GM19328 (cell line): ENCODE measurements around the gene TMEM87A.

ENCODE experiments used
- ATAC-seq: cut with Tn5 transposase; IDR thresholded peaks from one replicate; pipeline ENCODE4 v1.9.1; 2021; ENCODE audit warnings: mild to moderate bottlenecking, moderate library complexity; ENCODE audit not compliant: unreplicated experiment

The TMEM87A gene

DNA sequence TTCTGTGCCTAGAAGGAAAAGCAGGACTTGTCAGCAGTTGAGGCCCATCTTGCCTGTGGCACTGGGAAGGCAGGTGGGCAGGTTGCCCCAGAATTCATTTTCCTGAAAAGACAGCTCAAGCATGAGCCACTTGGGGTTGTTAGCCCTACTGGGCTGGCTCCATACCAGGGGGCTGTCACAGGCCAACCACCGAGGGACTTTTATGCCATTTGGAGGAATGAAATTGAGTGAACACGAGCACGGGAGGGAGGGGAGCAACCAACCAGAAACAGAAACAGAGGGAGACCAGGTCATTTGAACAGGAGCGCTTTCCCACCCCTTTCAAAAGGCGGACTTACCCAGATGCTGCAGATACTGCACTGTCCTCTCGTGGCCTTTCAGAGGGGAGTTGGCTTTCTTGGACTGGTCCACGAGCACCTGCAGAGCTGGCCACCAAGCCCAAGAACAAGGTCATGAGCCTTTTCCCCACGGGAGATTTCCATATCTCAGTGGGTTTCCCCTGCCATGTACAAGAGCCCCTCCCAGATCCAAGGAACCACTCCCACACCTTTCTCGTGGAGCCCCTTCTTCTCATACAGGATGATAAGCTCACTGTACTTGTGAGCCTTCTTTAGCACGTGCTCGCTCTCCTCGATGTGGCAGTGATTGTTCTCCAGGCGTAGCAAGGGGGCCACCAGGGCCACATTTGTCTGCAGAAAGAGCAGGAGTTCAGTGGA lies 106.8 kb downstream of the TMEM87A start:
- no peak for ATAC-seq

DNA sequence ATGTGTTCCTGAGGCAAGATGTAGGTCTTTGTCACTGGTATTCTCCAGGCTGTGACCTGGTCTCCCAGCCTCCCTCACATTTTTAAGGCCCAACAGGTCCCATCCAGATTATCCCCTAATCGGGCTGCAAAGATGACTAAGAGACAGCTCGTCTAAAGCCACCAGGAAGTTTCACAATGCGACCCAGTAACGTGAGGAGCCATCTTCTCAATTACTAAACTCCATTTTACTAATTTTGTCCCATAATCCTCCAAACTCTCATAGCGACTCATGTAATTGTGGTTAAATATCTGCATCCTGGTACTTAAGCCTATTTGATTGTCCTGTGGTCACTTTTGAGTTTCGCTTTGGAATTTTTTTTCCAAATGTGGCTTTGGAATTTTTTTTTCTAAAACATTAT lies 108.1 kb downstream of the TMEM87A start:
- ATAC-seq: no peak

DNA sequence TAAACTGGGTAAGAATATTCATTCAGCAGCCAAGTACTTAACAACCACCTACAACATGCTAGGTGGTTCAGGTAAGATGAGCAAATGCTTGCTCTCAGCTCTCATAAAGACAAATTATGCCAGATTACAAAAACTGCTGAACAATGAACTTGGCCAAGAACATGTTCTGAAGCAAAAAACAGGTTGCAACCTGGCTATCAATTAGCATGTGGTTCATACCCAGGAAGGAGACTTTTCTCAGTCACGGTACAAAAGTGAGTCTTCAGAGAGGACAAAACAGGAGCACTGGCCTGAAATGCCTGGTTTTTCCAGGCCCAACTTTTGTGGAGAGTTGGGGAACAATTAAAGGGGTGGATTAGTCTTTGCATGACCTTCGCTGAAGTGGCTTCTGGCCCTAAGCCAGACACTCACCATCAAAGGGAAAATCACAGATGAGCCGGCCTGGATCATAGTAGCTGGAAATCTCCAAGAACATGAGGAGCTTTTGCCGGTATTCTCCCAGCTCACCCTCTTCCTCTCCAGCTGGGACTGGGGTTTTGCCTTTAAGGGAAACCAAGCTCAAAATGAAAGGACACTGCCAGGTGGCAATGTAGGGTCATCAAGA lies 109.2 kb downstream of the TMEM87A start:
- ATAC-seq: no peak

GRCh38 chr15:42163291-42163690 lies 109.9 kb downstream of the TMEM87A start:
- no peak for ATAC-seq
